Measurements from ENCODE around the gene TGM2. TPM values are rescaled to one million over a fixed set of nuclear protein-coding genes. Genes with fewer than 3 reads are reported as not detected.

TGM2 gene
- total RNA-seq, 4 donors from 2014 or later, result 170 to 385 (median 212) TPM

DNA sequence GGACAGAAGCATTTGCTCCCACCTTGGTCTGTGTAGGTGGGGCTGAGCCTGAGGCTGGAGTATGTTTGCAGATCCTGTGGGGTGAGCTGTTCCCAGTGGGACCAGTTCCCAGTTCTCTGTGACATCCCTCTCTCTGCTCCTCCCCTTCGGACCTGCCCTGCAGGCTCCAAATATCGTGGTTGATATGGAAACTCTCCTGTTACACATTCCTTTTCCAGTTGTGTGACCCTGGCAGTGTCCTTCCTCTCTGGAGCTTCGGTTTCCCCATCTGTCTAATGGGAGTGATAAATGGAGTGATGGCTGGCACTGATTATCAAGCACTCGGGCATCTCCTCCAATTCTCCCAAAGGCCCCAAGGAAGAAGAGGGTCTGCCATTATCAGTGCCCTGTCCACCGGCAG, 15.7 kb upstream of the TGM2 start:
- TF ChIP-seq POLR2AphosphoS5 (IDR thresholded peaks at IDR 0.05), result no peak
- TF ChIP-seq POLR2A (IDR thresholded peaks at IDR 0.05; ENCODE audit: low read depth), result no peak
- TF ChIP-seq EP300 (IDR thresholded peaks at IDR 0.05), result no peak
- TF ChIP-seq CTCF (IDR thresholded peaks at IDR 0.05), result no peak
- WGBS, result 84% methylated on average over 5 of the region's 5 CpGs
- Histone ChIP-seq H3K9me3 (peaks cover 0 to 9% (median 2%) of the 10 kb centered on the region in 4 donors), H3K4me3 (no peak overlapping the region), H3K27me3 (no peaks in the 10 kb centered on the region), H3K36me3 (no peaks in the 10 kb centered on the region), H3K4me1 (no peaks in the 10 kb centered on the region), H3K27ac (replicated peaks in 1 of 4) (no peak overlapping the region)
- intact Hi-C loops (cut with DNase I), result no loop called here
- DNase-seq (ENCODE audit: extremely low spot score), result no peak

DNA sequence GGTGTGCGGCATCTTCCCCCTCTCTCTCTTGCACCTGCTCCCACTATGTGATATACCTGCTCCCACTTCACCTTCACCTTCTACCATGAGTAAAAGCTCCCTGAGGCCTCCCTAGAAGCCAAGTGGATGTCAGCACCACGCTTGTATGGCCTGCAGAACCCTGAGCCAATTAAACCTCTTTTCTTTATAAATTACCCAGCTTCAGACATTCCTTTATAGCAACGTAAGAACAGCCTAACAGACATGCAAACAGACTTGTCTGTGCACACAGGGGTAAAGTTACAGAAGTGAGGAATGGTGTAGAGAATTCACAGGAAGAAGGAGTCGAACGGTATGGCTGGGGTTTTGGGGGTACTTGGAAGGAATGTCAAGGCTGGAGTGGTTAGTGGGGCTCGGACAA, 14.8 kb upstream of the TGM2 start:
- Histone ChIP-seq H3K36me3 (no peaks in the 10 kb centered on the region), H3K4me3 (no peak overlapping the region), H3K27ac (replicated peaks in 1 of 4) (no peak overlapping the region), H3K9me3 (peaks cover 0 to 9% (median 2%) of the 10 kb centered on the region in 4 donors), H3K4me1 (no peaks in the 10 kb centered on the region), H3K27me3 (no peaks in the 10 kb centered on the region)
- WGBS, result 83% methylated on average over 6 of the region's 6 CpGs
- intact Hi-C loops (cut with DNase I), result no loop called here
- DNase-seq (ENCODE audit: extremely low spot score), result no peak
- TF ChIP-seq POLR2A (IDR thresholded peaks at IDR 0.05; ENCODE audit: low read depth), result no peak
- TF ChIP-seq EP300 (IDR thresholded peaks at IDR 0.05), result no peak
- TF ChIP-seq POLR2AphosphoS5 (IDR thresholded peaks at IDR 0.05), result no peak

- intact Hi-C loops (cut with DNase I), result no loop called here
- DNase-seq (ENCODE audit: extremely low spot score), result no peak
- H3K4me3 ChIP-seq, result no peak overlapping the region
- H3K4me1 ChIP-seq, result peaks cover 0 to 3% (median 2%) of the 10 kb centered on the region in 4 donors
- H3K27me3 ChIP-seq, result no peaks in the 10 kb centered on the region
- 91% methylated on average over 4 of the region's 4 CpGs for WGBS
- TF ChIP-seq CTCF (IDR thresholded peaks at IDR 0.05) (no peak), POLR2AphosphoS5 (IDR thresholded peaks at IDR 0.05) (no peak), EP300 (IDR thresholded peaks at IDR 0.05) (no peak), POLR2A (IDR thresholded peaks at IDR 0.05; ENCODE audit: low read depth) (no peak)
- H3K27ac ChIP-seq (replicated peaks in 1 of 4), result no peak overlapping the region
- H3K36me3 ChIP-seq, result no peaks in the 10 kb centered on the region
- peaks cover 0 to 9% (median 2%) of the 10 kb centered on the region in 4 donors for H3K9me3 ChIP-seq
Measured at GRCh38 chr20:38178581-38178980, 13.5 kb upstream of the TGM2 start.

DNA sequence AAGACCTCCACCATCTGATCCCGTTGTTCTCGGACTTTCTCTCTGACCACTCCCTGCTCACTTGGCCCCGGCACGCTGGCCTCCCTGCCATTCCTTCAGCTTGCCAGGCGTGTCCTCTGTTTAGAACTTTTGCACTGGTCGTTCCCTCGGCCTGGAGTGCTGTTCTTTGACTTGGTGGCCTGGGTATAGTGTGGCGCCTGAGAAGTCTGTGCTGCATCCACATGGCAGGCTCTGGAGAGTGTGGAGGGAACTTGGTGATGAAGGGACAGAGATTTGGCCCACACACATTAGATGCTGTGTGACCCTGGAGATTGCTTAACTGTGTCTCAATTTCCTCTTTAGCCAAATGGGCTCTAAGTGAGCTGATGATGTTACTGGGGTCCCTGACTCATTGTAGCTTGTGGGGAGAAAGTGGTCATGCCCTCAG, 13.0 kb upstream of the TGM2 start:
- no peak overlapping the region for H3K27ac ChIP-seq (replicated peaks in 1 of 4)
- H3K9me3 ChIP-seq, result peaks cover 0 to 9% (median 2%) of the 10 kb centered on the region in 4 donors
- no peak for DNase-seq (ENCODE audit: extremely low spot score)
- TF ChIP-seq POLR2AphosphoS5 (IDR thresholded peaks at IDR 0.05) (no peak), CTCF (IDR thresholded peaks at IDR 0.05) (no peak), EP300 (IDR thresholded peaks at IDR 0.05) (no peak), POLR2A (IDR thresholded peaks at IDR 0.05; ENCODE audit: low read depth) (no peak)
- H3K4me3 ChIP-seq, result no peak overlapping the region
- intact Hi-C loops (cut with DNase I), result no loop called here
- H3K4me1 ChIP-seq, result peaks cover 0 to 8% (median 7%) of the 10 kb centered on the region in 4 donors
- H3K27me3 ChIP-seq, result no peaks in the 10 kb centered on the region
- no peaks in the 10 kb centered on the region for H3K36me3 ChIP-seq
- 93% methylated on average over 8 of the region's 8 CpGs for WGBS

GRCh38 chr20:38177201-38177600, 12.1 kb upstream of the TGM2 start:
- 88% methylated on average over 9 of the region's 9 CpGs for WGBS
- intact Hi-C loops (cut with DNase I), result no loop called here
- Histone ChIP-seq H3K27me3 (no peaks in the 10 kb centered on the region), H3K4me3 (no peak overlapping the region), H3K9me3 (peaks cover 0 to 5% (median under 1%) of the 10 kb centered on the region in 4 donors), H3K4me1 (peaks cover 0 to 14% (median 8%) of the 10 kb centered on the region in 4 donors), H3K27ac (replicated peaks in 1 of 4) (no peak overlapping the region), H3K36me3 (no peaks in the 10 kb centered on the region)
- DNase-seq (ENCODE audit: extremely low spot score), result no peak
- no peak for TF ChIP-seq POLR2A (IDR thresholded peaks at IDR 0.05; ENCODE audit: low read depth)
- no peak for TF ChIP-seq CTCF (IDR thresholded peaks at IDR 0.05)
- no peak for TF ChIP-seq EP300 (IDR thresholded peaks at IDR 0.05)
- no peak for TF ChIP-seq POLR2AphosphoS5 (IDR thresholded peaks at IDR 0.05)

Measured in esophagus muscularis mucosa (tissue), 4 donors.